ENCODE data around the gene EEF1AKMT2. TPM values are rescaled to one million over a fixed set of nuclear protein-coding genes. Genes with fewer than 3 reads are reported as not detected.

EEF1AKMT2 gene
- total and polyA plus RNA-seq, 2 donors (not counting 1 experiment from before 2014, with no cell fraction given), result 20.5 to 22.1 TPM

GRCh38 chr10:124739119-124739921 lies 52.4 kb downstream of the EEF1AKMT2 start:
- DNase-seq (ENCODE audit: low read depth in 2 of 2), result no peak
- H2AFZ ChIP-seq (ENCODE audit: low read length), result no peak overlapping the region
- no peaks in the 10 kb centered on the region for H4K20me1 ChIP-seq (ENCODE audit: control insufficient read depth, extremely low read depth, insufficient read depth, low read length)
- no peak overlapping the region for H3K9ac ChIP-seq (ENCODE audit: insufficient read depth, low read length)
- H3K79me2 ChIP-seq (ENCODE audit: control insufficient read depth, insufficient read depth, low read length), result no peaks in the 10 kb centered on the region
- H3K9me3 ChIP-seq (ENCODE audit: control insufficient read depth, insufficient read depth, low read depth, low read length), result no peaks in the 10 kb centered on the region
- H3K4me1 ChIP-seq (ENCODE audit: control insufficient read depth, extremely low read depth, insufficient read depth, low read length), result peaks cover 7% of the 10 kb centered on the region
- no peak overlapping the region for H3K4me3 ChIP-seq (replicated peaks in 1 of 4; ENCODE audit: control extremely low read depth in 1 of 4, insufficient read depth in 1 of 4, low read depth in 3 of 4, low read length in 4 of 4)
- H3K27me3 ChIP-seq (ENCODE audit: control insufficient read depth, insufficient read depth, low read length), result no peaks in the 10 kb centered on the region
- H3K36me3 ChIP-seq (ENCODE audit: control insufficient read depth, insufficient read depth, low read length), result no peaks in the 10 kb centered on the region
- no peak overlapping the region for H3K4me2 ChIP-seq (ENCODE audit: extremely low read depth, insufficient read depth, low read length)
- no peak for TF ChIP-seq CTCF (conservative IDR thresholded peaks at IDR 0.05 in 1 of 2, IDR thresholded peaks at IDR 0.05 in 1 of 2; ENCODE audit: low read depth in 1 of 2, low read length in 2 of 2)
- TF ChIP-seq EZH2 (IDR thresholded peaks at IDR 0.05; ENCODE audit: low read length, missing control alignments), result no peak
- H3K27ac ChIP-seq (ENCODE audit: insufficient read depth, low read length), result no peak overlapping the region

GRCh38 chr10:124738441-124738840 lies 53.2 kb downstream of the EEF1AKMT2 start:
- no peaks in the 10 kb centered on the region for H4K20me1 ChIP-seq (ENCODE audit: control insufficient read depth, extremely low read depth, insufficient read depth, low read length)
- H3K79me2 ChIP-seq (ENCODE audit: control insufficient read depth, insufficient read depth, low read length), result no peaks in the 10 kb centered on the region
- no peak overlapping the region for H3K4me3 ChIP-seq (replicated peaks in 1 of 4; ENCODE audit: control extremely low read depth in 1 of 4, insufficient read depth in 1 of 4, low read depth in 3 of 4, low read length in 4 of 4)

GRCh38 chr10:124737708-124738107 lies 54.0 kb downstream of the EEF1AKMT2 start:
- Histone ChIP-seq H3K27me3 (ENCODE audit: control insufficient read depth, insufficient read depth, low read length) (no peaks in the 10 kb centered on the region), H4K20me1 (ENCODE audit: control insufficient read depth, extremely low read depth, insufficient read depth, low read length) (no peaks in the 10 kb centered on the region), H3K79me2 (ENCODE audit: control insufficient read depth, insufficient read depth, low read length) (no peaks in the 10 kb centered on the region), H3K36me3 (ENCODE audit: control insufficient read depth, insufficient read depth, low read length) (no peaks in the 10 kb centered on the region), H3K4me2 (ENCODE audit: extremely low read depth, insufficient read depth, low read length) (no peak overlapping the region), H3K4me3 (replicated peaks in 1 of 4; ENCODE audit: control extremely low read depth in 1 of 4, insufficient read depth in 1 of 4, low read depth in 3 of 4, low read length in 4 of 4) (no peak overlapping the region), H3K27ac (ENCODE audit: insufficient read depth, low read length) (no peak overlapping the region), H3K9ac (ENCODE audit: insufficient read depth, low read length) (no peak overlapping the region), H3K4me1 (ENCODE audit: control insufficient read depth, extremely low read depth, insufficient read depth, low read length) (peaks cover 16% of the 10 kb centered on the region), H2AFZ (ENCODE audit: low read length) (no peak overlapping the region), H3K9me3 (ENCODE audit: control insufficient read depth, insufficient read depth, low read depth, low read length) (no peaks in the 10 kb centered on the region)
- DNase-seq (ENCODE audit: low read depth in 2 of 2), result no peak
- TF ChIP-seq CTCF (conservative IDR thresholded peaks at IDR 0.05 in 1 of 2, IDR thresholded peaks at IDR 0.05 in 1 of 2; ENCODE audit: low read depth in 1 of 2, low read length in 2 of 2), result no peak

More at GRCh38 chr10:124738441-124738840, 53.2 kb downstream of the EEF1AKMT2 start:
- Histone ChIP-seq H3K4me1 (ENCODE audit: control insufficient read depth, extremely low read depth, insufficient read depth, low read length) (peaks cover 9% of the 10 kb centered on the region), H3K9ac (ENCODE audit: insufficient read depth, low read length) (no peak overlapping the region), H2AFZ (ENCODE audit: low read length) (no peak overlapping the region), H3K27ac (ENCODE audit: insufficient read depth, low read length) (no peak overlapping the region), H3K4me2 (ENCODE audit: extremely low read depth, insufficient read depth, low read length) (no peak overlapping the region), H3K27me3 (ENCODE audit: control insufficient read depth, insufficient read depth, low read length) (no peaks in the 10 kb centered on the region), H3K9me3 (ENCODE audit: control insufficient read depth, insufficient read depth, low read depth, low read length) (no peaks in the 10 kb centered on the region), H3K36me3 (ENCODE audit: control insufficient read depth, insufficient read depth, low read length) (no peaks in the 10 kb centered on the region)
- TF ChIP-seq CTCF (conservative IDR thresholded peaks at IDR 0.05 in 1 of 2, IDR thresholded peaks at IDR 0.05 in 1 of 2; ENCODE audit: low read depth in 1 of 2, low read length in 2 of 2) (no peak), EZH2 (IDR thresholded peaks at IDR 0.05; ENCODE audit: low read length, missing control alignments) (no peak)
- DNase-seq (ENCODE audit: low read depth in 2 of 2), result no peak

Measured in fibroblast of lung (primary cell).